NK-92 (cell line): ENCODE data around the gene CD163L1.

Experiments used
- DNase-seq: peaks from one replicate; lab custom pipeline; 2025; ENCODE audit not compliant: unreplicated experiment; lab: John Stamatoyannopoulos, UW

Gene CD163L1

DNA sequence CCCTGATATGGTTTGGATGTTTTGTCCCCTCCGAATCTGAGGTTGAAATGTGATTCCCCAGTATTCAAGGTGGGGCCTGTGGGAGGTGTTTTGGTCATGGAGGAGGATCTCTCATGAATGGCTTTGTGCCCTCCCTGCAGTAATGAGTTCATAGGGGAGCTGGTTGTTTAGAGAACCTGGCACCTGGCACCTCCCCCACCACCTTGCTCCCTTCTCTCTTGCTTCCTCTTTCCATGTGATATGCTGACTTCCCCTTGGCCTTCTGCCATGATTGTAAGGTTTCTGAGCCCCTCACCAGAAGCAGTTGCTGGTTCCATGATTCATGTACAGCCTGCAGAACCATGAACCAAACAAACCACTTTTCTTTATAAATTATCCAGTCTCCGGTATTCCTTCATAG lies 32.6 kb downstream of the CD163L1 start:
- DNase-seq, result no peak

DNA sequence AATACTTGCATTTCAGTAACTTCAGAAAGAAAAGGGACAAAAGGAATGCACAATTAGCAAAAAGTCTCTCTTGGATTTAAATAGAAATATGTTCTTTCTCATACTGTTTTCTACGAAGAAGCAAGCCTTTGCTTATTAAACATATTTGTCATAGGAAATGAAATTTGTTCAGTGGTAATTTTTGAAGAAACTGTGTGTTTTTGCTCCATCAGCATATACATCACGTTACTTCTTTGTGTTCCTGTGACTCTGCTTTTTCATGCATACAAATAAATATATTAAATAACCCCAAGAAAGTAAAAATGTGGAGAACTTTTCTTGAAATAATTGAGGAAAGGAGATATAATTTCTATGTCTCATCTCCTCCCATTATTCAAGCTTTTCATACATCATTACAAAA lies 39.7 kb downstream of the CD163L1 start:
- DNase-seq, result no peak

DNA sequence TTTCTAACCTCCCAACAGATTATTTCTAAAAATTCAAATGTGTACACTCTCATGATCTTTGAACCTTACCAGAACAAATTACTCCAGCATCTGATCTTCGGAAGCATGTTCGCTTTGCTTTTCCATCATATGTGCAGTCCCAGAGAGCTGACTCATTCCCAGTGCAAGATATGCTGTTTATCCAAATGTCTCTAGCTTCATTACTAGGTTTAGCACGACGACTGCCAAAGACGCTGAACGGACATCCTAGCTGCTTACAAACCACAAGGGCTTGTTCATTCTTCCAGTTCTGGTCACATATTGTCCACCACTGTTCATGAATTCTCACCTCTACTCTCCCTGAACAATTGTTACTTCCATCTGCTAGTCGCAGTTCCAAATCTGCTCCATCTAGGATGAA lies 40.5 kb downstream of the CD163L1 start:
- no peak for DNase-seq

DNA sequence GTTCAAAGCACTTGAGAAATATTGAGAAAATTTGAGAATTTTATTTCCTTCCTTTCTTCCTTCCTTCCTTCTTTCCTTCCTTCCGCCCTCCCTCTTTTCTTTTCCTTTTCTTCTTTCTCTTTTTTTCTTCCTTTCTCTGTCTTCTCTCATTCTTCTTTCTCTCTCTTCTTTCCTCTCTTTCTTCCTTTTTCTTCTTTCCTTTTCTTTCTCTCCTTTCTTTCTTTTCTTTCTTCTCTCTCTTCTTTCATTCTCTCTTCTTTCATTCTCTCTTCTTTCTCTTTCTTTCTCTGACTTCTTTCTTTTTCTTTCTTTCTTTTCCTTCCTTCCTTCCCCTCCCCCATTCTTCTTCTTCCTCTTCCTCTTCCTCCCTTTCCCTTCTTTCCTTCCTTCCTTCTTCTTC lies 44.9 kb downstream of the CD163L1 start:
- no peak for DNase-seq

DNA sequence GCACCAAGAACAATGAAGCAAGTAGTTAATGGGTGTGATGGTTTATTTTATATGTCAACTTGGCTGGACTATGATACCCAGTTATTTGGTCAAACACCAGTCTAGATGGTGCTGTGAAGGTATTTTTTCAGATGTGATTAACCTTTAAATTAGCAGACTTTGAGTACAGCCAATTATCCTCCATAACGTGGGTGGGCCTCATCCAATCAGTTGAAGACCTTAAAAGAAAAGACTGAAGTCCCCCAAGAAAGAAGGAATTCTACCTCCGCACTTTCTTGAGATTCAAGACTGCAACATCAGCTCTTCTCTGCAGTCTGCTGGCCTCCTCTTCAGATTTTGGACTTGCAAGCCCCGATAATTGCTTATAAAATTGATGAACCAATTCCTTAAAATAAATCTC lies 47.5 kb downstream of the CD163L1 start:
- no peak for DNase-seq

DNA sequence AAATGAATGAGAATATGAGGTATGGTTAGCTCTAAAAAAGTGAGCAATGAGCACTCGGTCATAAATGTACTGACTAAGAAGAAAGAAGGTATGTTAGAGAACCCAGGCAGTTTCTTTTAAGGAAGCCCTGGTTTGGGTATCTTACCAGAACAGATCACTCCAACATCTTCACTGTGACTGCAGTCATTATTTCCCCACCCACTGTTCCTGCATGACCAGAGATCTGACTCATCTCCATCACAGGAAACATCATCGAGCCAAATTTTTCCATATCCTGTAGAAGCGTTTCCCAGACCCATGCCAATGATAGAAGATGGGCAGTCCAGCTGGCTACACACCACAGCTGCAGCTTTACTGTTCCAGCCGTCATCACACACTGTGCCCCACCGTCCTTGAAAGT lies 48.0 kb downstream of the CD163L1 start:
- DNase-seq, result no peak

DNA sequence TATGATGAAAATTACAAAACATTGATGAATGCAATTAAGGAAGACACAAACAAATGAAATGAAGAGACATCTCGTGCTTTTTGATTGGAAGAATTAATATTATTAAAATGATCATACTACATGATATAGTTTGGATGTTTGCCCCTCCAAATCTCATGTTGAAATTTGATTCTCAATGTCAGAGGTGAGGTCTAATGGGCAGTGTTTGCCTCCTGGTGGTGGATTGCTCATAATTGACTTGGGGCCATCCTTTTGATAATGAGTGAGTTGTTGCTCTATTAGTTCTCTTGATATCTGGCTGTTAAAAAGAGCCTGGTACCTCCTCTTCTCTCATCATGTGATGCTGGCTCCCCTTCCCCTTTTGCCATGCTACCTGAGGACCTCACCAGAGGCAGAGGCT lies 56.7 kb downstream of the CD163L1 start:
- no peak for DNase-seq

DNA sequence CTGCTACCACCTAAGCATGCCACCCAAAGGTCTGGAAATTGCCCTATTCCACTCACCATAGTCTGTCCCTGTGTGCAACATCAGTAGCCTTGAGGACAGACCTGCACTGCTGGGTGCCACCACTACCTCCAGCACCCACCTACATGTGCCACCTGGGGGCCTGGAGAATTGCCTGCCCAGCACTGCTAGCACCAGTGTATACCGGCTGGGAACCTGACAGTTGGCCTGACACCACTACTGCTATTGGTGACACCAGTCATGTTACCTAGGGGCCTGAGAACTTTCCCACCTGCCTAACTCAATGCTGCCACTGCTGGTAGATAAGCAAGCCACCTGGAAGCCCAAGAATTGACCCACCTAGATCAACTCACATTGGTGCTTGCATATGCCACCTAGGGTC lies 60.8 kb downstream of the CD163L1 start:
- no peak for DNase-seq

DNA sequence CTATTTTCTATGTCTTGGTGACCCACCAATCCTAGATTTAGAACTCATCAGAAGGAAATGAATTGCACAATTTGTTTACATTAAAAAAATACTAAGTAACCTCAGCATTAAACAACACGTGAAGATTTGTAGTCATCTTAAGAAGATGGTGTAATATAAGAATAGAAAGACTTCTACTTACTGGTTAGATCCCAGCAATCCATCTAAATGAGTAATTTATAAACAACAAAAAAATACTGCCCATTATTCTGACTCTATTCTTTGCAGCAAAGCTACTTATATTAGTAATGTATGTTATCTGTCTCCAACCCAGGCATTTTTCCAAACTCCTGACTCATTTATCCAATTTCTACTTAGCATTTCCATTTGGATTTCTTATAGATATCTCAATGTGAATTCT lies 67.8 kb downstream of the CD163L1 start:
- DNase-seq, result no peak

DNA sequence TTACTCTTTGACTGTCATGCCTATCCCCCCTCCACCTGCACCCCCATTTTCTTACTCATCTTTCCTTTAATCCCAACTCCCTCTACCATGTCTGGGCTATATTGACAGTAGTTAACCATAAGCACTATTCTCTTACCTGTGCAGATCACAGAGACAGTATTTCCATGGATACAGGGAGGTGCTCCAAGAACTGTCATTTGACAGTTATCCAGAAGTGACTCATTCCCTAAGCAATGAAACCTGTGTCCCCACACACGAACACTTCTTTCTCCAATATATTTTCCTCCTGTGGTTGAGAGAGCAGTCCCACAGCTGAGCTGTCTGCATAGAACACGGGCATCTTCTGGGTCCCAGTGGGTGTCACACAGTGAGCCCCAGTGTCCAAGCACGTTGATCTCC lies 68.8 kb downstream of the CD163L1 start:
- no peak for DNase-seq

DNA sequence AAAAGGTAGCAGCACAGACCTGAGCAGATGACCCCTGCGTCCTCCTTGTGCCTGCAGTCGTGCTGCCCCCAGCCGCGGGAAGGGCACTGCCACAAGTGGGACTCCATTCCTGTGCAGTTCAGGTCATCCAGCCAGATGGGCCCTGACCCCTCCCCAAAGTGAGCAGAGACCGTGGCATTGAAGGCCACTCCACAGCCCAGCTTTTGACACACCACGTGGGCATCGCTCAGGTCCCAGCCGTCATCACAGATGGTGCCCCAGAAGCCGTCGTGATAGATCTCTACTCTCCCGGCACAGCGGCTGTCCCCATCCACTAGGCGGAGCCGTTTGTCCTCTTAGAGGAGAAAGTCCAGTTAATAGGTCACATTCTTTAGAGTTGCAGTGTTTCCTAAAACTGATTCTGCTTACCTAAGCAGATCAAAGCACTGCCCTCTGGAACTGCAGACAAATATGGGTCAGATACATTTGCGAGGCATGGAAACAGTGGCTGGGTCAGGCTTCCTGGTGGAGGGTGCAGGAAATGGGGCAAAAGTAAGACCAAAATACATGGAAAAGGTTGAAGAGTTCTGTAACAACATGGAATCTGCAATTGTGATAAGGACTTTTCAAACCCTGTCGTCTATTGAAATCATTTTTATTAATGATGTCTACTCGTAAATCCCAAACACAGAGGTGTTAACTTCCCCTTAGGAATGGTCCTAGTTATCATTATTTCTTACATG lies 69.4 kb downstream of the CD163L1 start:
- DNase-seq, result no peak

DNA sequence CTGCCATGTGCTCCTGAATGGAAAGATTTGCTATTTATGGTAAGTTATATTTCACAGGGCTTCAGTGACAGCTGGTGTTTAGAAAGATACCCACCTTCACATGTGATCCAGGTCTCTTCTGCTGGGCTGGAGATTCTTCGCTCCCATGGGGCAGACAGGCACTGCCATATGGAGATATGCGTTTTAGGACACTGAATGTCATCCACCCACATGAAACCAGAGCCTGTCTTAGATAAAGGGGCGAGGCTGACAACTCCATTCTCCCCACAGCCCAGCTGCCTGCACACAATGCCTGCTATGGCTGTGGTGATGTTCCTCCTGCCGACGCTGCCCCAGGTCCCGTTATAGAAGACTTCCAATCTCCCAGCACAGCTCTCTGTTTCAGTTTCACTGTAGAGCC lies 70.7 kb downstream of the CD163L1 start:
- no peak for DNase-seq

DNA sequence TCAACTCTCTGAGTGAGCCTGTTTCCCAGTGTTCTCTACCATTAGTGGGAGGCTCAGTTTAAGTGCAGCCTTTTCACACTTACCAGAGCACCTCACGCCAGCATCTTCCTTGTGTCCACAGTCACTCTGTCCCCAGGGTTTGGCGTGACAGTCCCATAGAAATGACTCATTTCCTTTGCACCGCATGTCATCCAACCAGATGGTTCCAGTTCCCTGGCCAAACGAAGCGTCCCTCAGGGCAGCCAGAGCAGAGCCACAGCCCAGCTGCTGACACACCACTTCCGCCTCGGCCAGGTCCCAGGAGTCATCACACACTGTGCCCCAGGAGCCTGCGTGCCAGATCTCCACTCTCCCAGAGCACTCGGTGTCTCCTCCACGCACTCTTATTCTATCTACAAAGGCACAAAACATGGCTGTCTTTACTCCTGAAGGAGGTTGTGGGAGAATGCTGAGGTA lies 74.7 kb downstream of the CD163L1 start:
- no peak for DNase-seq

DNA sequence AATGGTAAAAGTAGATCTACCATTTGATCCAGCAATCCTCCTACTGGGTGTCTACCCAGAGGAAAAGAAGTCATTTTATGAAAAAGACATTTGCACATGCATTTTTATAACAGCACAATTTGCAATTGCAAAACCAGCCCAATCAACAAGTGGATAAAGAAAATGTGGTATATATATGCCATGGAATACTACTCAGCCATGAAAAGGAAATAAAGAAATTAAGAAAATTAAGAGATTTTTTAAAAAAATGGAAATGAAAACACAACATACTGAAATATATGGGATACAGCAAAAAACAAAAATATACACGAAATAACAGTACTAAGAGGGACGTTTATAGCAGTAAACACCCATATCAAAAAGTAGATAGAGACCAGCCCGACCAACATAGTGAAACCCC lies 81.2 kb downstream of the CD163L1 start:
- no peak for DNase-seq

DNA sequence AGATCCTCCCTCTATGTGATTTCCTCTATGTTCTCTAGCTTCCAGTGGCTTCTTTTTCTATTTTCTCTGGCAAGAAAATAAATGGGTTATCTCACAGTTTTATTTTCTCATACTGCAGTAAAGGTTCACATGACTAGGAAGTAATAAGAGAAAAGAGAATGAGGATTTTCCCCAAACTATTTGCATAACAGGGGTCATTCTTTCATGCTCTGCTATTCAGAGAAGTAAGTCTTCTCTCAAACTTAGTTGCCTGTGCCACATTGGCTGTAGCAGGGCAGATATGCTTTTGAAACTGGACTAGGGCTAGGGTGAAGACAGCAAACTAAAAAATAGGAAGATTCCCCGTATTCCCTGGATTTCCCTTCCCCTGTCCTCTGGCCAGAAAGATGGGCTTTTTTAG lies 82.7 kb downstream of the CD163L1 start:
- no peak for DNase-seq

DNA sequence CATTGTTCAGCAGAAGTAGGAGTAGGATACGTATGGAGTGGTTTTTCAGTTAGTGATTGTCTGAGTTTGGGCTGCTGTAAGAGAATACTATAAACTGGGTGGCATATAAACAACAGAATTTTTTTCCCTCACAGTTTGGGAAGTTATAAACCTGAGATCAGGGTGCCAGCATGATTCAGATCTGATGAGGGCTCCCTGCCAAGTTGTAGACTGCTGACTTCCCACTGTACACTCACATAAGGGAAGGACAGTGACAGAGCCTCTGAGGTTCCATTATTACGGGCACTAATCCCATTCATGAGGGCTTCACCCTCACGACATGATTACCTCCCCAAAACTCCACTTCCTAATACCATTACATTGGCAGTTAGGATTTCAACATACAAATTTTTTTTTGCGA lies 89.4 kb downstream of the CD163L1 start:
- no peak for DNase-seq

DNA sequence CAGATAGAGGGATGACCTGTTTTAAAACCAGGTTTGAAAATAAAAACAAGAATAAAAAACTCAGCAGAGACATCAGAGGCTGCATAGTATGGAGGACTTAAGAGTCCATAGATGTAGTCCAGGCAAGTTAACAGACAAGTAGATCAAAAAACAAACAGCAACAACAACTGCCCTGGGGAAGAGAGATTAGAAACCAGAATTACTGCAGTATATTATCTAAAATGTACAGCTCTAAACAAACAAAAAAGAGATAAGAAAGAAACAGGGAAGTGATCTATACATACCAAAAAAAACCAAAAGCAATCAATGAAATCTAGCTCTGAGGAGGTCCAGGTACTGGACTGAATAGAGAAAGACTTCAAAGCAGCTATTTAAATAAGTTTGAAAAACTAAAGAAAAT lies 91.3 kb downstream of the CD163L1 start:
- DNase-seq, result no peak

DNA sequence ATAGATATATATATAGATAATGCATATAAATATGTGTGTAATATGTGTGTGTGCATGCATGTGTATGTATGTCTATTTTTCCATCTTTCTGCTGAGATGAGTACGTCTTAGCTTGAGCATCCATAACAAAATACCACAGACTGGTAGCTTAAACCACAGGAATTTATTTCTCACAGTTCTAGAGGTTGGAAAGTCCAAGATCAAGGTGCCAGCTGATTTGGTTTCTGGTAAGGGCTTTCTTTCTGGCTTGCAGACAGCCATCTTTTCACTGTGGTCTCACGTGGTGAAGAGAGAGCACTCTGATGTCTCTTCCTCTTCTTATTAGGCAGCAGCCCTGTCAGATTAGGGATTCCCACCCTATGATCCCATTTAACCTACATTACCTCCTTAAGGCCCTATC lies 92.8 kb downstream of the CD163L1 start:
- no peak for DNase-seq

DNA sequence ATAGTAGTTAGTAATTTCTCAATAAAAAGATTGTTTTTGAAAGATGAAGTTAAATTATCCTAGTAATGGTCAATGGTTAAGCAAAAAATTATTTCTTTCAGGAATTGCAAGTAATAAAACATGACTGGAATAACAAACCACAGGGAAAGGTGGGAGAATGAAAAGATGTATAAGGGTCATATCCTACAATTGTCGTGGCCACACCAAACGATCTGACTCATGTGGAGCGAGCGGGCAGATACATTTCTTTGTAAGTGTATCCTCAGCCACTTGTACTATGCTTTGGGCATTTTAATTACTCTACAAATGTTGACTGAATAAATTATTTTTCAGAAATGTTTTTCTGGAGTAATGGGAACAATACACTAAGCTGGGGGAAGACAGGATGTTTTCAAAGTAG lies 94.5 kb downstream of the CD163L1 start:
- no peak for DNase-seq

DNA sequence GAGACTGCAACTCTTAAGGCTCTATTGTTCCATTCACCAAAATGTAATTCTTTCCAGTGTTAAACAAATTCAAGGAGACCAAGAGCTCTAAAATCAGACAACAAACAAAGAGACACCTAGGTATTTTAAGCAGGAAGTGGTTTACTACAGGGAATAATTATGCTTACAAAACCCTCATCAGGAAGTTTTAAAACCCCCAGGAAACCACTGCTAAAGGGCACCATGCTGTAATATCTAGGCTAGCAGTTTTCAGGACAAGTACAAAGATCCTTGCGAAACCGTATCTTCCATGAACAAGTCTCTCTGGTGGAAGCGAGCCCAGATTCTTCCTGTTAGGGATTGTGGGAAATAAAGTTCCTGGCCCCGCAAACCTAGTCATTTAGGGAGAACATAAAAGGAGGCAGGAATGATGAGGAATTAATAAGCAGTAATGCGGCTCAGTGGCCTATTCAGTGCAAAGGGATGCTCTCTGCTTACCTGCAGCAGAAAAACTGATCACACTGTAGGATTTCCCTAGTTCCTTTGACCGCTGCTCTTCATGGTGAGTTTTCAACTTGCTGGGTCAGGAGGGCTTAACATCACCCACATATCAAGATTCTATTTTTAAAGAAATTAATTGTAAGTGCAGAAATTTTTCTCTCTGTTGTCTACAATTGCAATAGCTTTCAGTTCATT lies 97.3 kb downstream of the CD163L1 start:
- DNase-seq, result no peak

DNA sequence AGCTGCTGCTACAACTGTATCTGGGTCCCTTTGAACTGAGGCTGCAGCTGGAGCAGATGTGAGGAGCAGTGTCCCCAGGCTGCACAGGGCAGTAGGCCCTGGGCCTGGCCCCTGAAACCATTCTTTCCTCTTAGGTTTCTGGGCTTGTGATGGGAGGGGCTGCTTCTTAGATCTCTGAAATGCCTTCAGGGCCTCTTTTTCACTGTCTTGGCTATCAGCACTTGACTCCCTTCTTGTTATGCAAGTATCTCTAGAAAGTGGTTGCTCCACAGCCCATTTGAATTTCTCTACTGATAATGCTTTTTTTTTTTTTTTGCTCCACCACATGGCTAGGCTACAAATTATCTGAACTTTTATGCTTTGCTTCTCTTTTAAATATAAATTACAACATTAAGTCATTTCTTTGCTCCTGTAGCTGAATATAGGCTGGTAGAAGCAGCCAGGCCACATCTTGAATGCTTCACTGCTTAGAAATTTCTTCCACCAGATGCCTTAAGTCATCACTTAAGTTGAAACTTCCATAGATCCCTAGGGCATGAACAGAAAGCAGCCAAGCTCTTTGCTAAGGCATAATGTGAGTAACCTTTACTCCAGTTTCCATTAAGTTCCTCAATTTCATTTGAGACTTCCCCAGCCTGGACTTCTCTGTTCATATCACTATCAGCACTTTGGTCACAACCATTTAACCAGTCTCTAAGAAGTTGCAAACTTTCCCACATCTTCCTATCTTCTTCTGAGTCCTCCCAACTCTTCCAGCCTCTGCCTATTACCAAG lies 98.9 kb downstream of the CD163L1 start:
- DNase-seq, result no peak

DNA sequence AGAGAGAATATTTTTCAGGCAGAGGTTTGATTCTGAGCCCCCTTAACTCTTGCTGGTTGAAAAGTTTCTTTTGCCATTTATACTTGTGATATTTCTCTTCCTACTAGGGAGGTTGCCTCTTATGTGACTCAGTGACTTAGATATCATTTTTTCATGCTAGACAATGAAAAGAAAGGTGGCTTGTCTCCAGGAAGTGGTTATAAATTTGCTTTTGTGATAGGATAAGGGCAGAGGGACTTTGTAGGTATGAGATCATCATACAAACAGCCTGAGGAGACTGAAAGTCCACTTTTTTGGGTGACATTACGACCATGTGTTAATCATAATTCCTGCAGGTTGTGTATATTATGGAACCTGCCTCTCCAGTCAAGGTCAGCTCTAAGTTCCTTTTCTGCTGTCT lies 104.3 kb downstream of the CD163L1 start:
- no peak for DNase-seq
